Measurements from ENCODE around the gene PIK3R4.

- TF ChIP-seq POLR2A (IDR thresholded peaks at IDR 0.05; ENCODE audit: low read depth, low read length) (no peak), TAF1 (IDR thresholded peaks at IDR 0.05; ENCODE audit: borderline replicate concordance, low read depth, low read length) (no peak)
Measured at GRCh38 chr3:130640027-130640426, 106.6 kb downstream of the PIK3R4 start.

Measured in GM12892 (cell line).